ENCODE measurements around the gene CDC20.
A peak's percentile ranks its signal among the peaks of the same experiment; 100 is the strongest.
"Not testable (repeated sequence)": the region's sequence is repeated elsewhere in the genome, so short reads cannot be mapped to it uniquely, and the experiment has no call there.

The CDC20 gene

DNA sequence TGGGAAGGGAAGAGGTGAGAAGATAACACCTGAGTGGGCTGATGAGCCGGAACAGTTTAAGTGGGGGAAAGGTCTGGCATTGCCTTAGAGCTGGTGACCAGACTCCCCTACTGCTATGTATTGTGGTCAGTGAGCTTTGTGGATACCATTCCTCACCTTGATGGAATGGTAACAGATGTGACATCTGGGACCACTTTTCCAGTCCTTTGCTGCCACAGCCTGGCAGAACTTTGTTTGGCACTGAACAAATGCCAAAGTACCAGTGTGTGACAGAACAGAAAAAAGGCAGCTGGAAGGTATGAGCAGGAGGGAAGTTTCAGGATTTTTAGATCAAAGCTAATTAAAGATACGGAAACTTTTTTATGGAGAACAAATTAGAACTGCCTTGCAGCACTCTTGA, 24.7 kb downstream of the CDC20 start:
- DNase-seq (ENCODE audit: low read depth, low spot score): peak; percentile 32

GRCh38 chr1:43386676-43387075, 27.9 kb downstream of the CDC20 start:
- DNase-seq (ENCODE audit: low read depth, low spot score): no peak

DNA sequence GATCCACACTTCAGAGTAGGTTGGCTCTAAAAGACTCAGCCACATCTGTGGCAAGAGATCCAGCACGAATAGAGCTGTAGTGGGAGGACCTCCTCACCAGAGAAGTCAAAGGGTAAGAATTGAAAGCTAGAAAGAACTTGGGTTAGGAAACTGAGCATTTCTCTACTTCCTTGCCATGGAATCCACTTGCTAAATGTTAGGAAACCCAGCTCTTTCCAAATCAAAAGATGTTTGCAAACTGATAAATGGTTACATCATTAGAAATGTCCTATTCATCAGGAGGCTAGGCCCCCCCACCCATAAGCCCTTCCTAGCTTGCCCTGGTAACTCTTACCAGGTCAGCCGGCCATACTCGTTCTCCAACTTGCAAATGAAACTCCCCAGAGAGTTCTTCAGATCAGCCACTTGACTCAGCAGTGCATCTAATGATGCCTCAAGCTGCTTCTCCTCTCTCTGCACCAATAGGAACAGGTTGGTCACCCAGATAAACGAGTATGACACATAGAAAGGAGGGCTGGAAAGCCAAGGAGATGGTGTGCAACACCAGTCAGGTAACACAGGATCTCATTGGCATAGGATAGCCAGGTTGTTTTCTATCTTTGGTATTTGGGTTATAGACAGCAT, 29.3 kb downstream of the CDC20 start:
- no peak for DNase-seq (ENCODE audit: low read depth, low spot score)

DNA sequence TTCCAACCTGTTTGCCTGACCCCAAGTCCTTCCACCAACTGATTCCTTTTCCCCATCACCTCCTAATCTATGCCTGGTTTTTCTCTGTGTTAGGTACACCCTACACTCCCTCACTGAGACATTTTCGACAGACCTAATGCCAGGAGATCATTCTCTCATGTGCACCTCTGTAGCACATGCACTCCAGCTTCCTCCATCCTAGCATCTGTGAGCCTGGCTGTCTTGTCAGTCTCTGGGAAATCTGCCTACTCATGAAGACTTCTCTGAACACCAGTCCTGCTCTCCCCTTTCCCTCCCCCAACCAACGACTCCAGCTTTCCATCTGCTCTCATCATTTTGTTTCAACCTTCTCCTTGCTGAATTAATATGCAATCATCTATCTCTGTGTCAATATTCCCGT, 29.8 kb downstream of the CDC20 start:
- DNase-seq (ENCODE audit: low read depth, low spot score): no peak

DNA sequence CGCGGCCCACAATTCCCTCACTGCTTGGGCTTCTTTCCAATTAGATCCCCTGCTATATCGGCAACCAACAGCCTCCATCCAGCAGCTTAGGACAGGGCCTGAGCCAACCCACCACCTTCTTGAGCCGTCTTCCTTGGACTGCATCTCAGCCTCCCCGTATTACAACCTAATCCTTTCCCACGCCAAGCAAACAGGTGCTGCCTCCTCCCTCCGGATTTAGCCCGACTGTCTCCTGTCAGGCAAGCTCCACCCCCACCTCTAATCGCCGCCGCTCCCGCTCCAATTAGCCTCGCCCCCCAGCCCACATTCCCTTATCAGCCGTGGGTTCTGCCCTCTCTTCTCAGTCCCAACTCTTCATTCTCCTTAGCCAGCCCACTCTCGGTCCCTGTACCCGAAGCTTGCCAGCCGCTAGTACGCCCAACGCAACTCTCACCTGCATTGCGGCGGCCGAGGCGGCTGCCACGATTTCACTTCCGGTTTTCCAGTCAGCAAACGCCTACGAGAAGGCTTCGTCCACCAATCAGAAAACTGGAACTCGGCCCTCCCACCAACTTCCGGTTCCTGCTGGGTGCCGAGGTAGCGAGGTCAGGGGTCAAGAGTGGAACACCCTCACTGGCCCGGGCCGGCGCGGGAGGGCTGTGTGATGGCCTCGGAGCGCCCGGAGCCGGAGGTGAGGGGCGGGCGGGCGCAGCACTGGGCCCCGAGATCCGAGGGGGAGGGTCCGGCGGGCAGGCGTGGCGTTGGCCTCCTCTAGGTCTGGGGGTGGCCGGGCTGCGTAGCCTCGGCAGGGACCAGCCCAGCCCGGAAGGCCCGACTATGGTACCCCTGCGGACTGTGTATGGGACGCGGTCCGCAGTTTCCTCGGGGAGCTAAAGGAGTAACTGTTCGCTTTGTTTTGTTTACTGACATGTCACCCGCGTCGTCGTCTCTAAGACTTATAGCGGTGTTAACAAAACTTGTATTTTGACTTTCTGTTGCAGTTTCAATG, 30.8 kb downstream of the CDC20 start, which contains the start of the genes MED8 and SZT2:
Gene MED8, minus strand, starts transcription at position 475 of the 988 bp plus-strand sequence. Its CDS starts 36 bp downstream, at position 439.
Gene SZT2, plus strand, starts transcription at position 574 of the 988 bp plus-strand sequence. Its CDS starts 70 bp downstream, at position 644.
- peak; percentile 96 for DNase-seq (ENCODE audit: low read depth, low spot score)

DNA sequence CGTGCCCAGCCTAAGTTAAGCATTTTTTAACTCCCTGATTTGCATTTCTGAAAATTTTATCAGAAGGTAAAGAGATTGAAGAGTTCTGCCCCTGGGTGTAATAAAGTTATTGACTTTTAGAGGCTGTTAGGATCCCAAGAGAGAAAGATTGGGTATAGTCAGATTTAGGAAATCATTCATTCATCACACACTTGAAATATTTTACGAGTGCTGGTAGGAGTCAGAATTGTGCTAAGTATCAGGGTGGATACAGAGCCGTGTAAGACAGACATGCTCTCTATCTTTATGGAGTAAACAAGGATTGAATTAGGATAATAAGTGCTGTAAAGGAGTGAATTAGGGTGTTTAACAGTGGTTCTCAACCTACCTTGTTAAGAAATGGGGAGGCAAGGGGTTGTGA, 33.9 kb downstream of the CDC20 start:
- no peak for DNase-seq (ENCODE audit: low read depth, low spot score)

- no peak for DNase-seq (ENCODE audit: low read depth, low spot score)
Measured at GRCh38 chr1:43395523-43395922, 36.7 kb downstream of the CDC20 start.

GRCh38 chr1:43396059-43396458, 37.3 kb downstream of the CDC20 start:
- no peak for DNase-seq (ENCODE audit: low read depth, low spot score)

DNA sequence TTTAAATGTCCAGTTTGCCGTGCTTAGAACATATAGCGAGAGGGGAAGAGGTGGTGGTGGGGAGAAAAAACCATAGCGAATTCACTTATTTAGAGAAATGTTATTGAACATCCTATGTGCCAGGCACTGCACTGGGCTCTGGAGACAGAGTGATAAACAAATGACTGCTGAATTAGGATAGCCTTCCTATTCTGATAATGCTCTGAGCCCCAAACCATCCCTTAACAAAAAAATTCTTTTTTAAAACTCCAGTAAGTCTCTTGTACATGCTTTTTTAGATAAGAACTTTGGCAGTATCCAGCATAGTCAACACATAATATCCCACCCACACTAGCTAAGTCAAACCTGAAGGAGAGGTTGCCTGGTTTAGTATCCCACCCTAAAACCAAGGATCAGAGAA, 39.4 kb downstream of the CDC20 start:
- DNase-seq (ENCODE audit: low read depth, low spot score): no peak

GRCh38 chr1:43400441-43400840, 41.7 kb downstream of the CDC20 start:
- DNase-seq (ENCODE audit: low read depth, low spot score): not testable (repeated sequence)

- DNase-seq (ENCODE audit: low read depth, low spot score): no peak
Measured at GRCh38 chr1:43402089-43402865, 43.5 kb downstream of the CDC20 start.

- no peak for DNase-seq (ENCODE audit: low read depth, low spot score)
Measured at GRCh38 chr1:43404353-43404752, 45.6 kb downstream of the CDC20 start.

DNA sequence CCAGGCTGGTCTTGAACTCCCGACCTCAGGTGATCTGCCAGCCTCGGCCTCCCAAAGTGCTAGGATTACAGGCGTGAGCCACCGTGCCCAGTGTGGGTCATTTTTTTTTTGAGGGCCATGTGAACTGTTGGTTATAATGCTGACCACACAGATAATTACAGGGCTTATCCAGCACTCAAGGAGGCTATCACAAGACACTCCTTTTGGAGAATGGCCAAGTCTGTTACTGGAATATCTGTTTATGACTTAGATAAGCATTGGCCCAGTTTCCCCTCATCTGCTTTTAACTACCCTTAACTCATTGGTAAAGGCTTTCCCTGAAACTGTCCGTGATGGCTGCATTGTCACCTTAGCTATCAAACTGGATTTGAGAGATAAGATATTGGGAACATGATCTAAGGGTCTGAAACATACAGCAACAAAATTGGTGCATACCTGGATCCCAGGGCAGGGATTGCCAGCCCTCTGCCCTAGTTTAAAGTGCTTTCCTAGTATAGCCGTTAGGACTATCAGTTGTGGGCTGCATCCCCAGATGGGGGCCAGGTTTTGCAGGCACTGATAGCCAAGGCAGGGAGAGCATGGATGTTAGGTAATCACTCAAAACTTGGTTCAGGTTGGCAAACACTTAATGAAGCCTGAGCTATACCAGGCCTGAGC, 46.6 kb downstream of the CDC20 start:
- no peak for DNase-seq (ENCODE audit: low read depth, low spot score)

DNA sequence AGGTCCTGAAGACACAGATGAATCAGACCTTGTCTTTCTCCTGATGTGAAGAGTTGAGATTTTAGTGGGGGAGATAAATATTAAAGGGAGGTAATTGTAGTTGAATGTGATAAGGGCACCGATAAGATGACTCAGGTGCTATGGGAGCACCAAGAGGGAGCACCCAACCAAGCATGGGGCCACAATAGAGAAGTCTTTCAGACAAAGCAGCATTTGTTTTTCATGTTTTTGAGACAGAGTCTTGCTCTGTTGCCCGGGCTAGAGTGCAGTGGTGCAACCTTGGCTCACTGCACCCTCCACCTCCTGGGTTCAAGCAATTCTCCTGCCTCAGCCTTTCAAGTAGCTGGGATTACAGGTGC, 47.1 kb downstream of the CDC20 start:
- DNase-seq (ENCODE audit: low read depth, low spot score): no peak

DNA sequence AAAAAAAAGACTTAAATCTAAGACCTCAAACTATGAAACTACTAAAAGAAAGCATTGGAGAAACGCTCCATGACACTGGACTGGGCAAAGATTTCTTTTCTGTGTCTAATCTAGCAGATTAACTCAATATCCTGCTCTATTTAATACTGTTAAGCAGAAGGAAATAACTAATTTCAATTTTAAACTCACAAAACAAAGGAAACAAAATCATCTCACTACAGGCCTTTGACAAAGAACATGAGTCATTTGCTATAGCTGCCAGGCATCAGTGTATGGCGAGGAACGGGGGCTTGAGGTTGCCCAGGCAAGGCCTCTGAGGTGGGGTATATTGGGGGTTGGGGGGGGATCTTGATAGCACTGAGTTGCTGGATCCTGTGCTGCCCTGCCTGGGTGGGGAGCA, 51.8 kb downstream of the CDC20 start:
- no peak for DNase-seq (ENCODE audit: low read depth, low spot score)
